GM06990 (cell line): Measurements from ENCODE around the gene RPP14.

Experiments used
- DNase-seq: peaks from one replicate; pipeline ENCODE4 v3.0.0-alpha.2; 2011; ENCODE audit not compliant: insufficient read length; ENCODE audit errors: extremely low read depth
- H3K27me3 ChIP-seq: replicated peaks from 2 replicates; pipeline ENCODE4 v1.6.0; 2011; ENCODE audit warnings: low read length; ENCODE audit not compliant: control insufficient read depth, insufficient read depth
- H3K36me3 ChIP-seq: 2 replicates; pipeline ENCODE4 v1.5.1; 2011; ENCODE audit warnings: low read length; ENCODE audit not compliant: control insufficient read depth, insufficient read depth
- H3K4me3 ChIP-seq: replicated peaks from 2 replicates; pipeline ENCODE4 v1.5.1; 2011; ENCODE audit warnings: low read depth, mild to moderate bottlenecking, control low read depth, low read length
- CTCF ChIP-seq: IDR thresholded peaks from 2 replicates; pipeline ENCODE4 v1.5.1; 2011; ENCODE audit warnings: low read length, control low read depth, mild to moderate bottlenecking, inconsistent platforms; ENCODE audit not compliant: insufficient read depth, poor library complexity, severe bottlenecking

Gene RPP14

GRCh38 chr3:58307639-58308215 lies 1.7 kb downstream of the RPP14 start:
- peaks cover 7% of the 10 kb centered on the region for H3K36me3 ChIP-seq
- H3K27me3 ChIP-seq, result no peaks in the 10 kb centered on the region
- peak; percentile 57 for TF ChIP-seq CTCF
- peak overlapping the region; percentile 93 for H3K4me3 ChIP-seq
- DNase-seq, result peak; percentile 28

- no peak for DNase-seq
- H3K36me3 ChIP-seq, result peaks cover 7% of the 10 kb centered on the region
- H3K4me3 ChIP-seq, result no peak overlapping the region
- TF ChIP-seq CTCF, result no peak
- no peaks in the 10 kb centered on the region for H3K27me3 ChIP-seq
Observed at GRCh38 chr3:58308728-58309127, 2.7 kb downstream of the RPP14 start.

GRCh38 chr3:58317811-58318210 lies 11.8 kb downstream of the RPP14 start:
- Histone ChIP-seq H3K36me3 (peaks cover 8% of the 10 kb centered on the region), H3K27me3 (no peaks in the 10 kb centered on the region), H3K4me3 (no peak overlapping the region)
- no peak for DNase-seq
- no peak for TF ChIP-seq CTCF

- Histone ChIP-seq H3K4me3 (no peak overlapping the region), H3K36me3 (peaks cover 5% of the 10 kb centered on the region), H3K27me3 (no peaks in the 10 kb centered on the region)
- DNase-seq, result no peak
- TF ChIP-seq CTCF, result no peak
Observed at GRCh38 chr3:58321791-58322190, 15.7 kb downstream of the RPP14 start.

GRCh38 chr3:58322793-58323192 lies 16.7 kb downstream of the RPP14 start:
- Histone ChIP-seq H3K36me3 (peaks cover 3% of the 10 kb centered on the region), H3K4me3 (no peak overlapping the region), H3K27me3 (no peaks in the 10 kb centered on the region)
- no peak for TF ChIP-seq CTCF
- DNase-seq, result no peak
